SIG-M5 treated with dmso at 0.1 percent for 504 hours (cell line): Measurements from ENCODE around the gene PKDREJ.
"Not testable (repeated sequence)": the region's sequence is repeated elsewhere in the genome, so short reads cannot be mapped to it uniquely, and the experiment has no call there.

Source experiments
- DNase-seq: peaks from one replicate; lab custom pipeline; 2025; ENCODE audit not compliant: unreplicated experiment; lab: John Stamatoyannopoulos, UW

The PKDREJ gene

DNA sequence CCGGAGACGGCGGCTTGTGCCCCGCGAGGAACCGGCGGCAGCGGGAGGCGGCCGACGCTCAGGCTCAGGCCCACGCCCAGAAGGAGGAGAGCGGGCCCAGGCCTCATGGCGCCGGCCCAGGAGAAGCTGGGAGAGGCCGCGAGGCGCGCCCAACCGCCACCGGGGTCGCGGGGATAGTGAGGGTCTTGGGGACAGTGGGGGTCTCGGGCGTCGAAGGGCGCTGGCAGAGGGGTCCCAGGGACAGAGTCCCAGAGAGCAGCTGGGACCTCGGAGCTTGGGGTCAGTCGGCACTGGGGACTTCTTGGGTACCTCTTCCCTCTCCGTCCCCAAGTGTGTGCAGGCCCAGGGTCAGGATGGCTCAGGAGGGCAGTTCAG, at the start of gene PKDREJ:
TSS of gene PKDREJ (minus strand) at position 128 of the 375 bp plus-strand sequence. CDS start at position 107, 21 bp downstream.
- DNase-seq, result no peak

GRCh38 chr22:46312848-46313247, 49.7 kb upstream of the PKDREJ start:
- DNase-seq, result not testable (repeated sequence)

GRCh38 chr22:46312056-46312455, 48.9 kb upstream of the PKDREJ start:
- DNase-seq, result no peak

GRCh38 chr22:46309526-46310085, 46.5 kb upstream of the PKDREJ start:
- no peak for DNase-seq

- no peak for DNase-seq
Observed at GRCh38 chr22:46308283-46308988, 45.3 kb upstream of the PKDREJ start.

- no peak for DNase-seq
Observed at GRCh38 chr22:46303347-46303965, 40.3 kb upstream of the PKDREJ start.

DNA sequence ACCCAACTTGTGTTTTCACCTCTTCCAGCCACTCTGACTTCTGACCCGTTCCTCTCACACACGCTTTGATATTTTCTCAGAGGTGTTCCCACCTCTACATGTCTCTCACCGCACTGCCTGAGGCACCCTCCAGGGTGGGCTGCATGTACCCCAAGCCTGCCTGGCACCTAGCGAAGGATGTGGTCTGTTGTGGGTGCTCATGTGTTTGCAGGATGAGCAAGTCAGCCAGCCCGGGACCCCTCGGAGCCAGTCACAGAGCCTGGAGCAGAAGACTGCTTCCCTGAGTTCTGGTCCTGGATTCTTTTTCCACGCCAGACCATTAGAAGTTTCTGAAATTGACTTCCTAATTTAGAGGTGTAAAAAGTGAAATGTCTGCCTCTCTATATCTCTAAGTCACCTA, 37.3 kb upstream of the PKDREJ start:
- DNase-seq, result no peak

DNA sequence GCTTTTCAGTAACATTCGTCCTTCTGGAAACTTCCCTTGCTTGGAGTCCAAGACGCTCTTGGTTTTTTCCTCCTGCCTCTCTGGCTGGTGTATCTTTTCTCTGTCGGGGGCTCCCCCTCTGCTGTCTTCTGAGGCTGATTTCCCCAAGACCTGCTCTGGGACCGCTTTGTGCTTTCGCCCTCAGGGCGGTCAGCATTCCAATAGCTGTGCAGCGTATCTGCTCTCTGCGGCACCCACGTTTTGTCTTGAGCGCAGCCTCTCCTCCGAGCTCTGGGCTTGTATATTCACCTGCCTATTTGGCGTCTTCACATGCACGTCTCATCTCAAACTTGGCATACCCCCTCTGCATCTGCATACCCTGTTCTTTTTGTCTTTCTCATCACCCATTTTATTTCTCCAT, 36.0 kb upstream of the PKDREJ start:
- no peak for DNase-seq

- DNase-seq, result no peak
Observed at GRCh38 chr22:46297151-46297812, 34.1 kb upstream of the PKDREJ start.

DNA sequence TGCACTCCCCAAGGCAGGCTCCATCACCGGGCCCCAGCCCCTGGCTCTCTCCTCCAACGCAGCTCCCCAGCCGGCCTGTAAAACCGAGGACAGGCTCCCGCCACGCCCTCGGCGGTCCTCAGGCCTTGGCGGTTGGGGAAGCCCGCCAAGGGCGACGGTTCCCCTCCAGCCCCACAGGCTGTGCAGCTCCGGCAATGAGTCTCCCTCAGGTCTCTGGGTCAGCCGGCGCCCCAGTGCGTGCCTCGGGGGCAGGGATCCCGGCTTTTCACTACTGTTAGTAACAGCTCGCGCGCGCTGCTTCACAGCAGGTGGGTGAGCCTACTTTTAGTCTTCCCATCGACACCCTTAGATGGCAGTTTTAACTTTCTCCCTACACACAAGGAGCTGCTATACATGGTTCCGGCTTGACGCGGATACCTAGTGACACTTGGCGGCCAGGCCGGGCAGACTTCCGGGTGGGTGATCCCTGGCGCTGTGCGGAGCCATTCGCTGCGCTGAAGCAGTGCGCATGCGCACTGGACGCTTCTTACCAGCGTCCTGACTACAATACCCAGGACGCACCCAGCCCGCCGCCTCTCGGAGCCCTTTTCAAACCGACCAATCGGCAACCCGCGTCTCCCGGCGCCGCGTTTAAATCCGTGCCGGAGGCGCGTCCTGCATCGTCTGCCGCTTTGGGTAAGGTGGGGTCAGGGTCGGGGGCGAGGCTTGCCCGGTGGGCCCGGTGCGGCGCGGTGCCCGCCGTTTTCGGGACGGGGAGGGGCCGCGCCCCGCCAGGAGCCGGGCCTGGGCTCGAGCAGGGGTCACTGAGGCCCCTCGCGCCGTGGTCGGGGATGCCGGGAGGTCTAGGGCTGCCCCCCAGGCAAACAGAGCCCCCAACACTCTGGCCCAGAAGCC, 33.4 kb upstream of the PKDREJ start, which contains the start of gene GTSE1:
TSS of gene GTSE1 (plus strand) at position 614 of the 894 bp plus-strand sequence. CDS start 531 bp downstream, outside the sequence.
- DNase-seq, result peak; percentile 94

- no peak for DNase-seq
Observed at GRCh38 chr22:46295277-46295971, 32.3 kb upstream of the PKDREJ start.

GRCh38 chr22:46294784-46295183, 31.6 kb upstream of the PKDREJ start:
- DNase-seq, result no peak

- DNase-seq, result peak; percentile 58
Observed at GRCh38 chr22:46293577-46294260, 30.6 kb upstream of the PKDREJ start.

- no peak for DNase-seq
Observed at GRCh38 chr22:46292732-46293131, 29.6 kb upstream of the PKDREJ start.

DNA sequence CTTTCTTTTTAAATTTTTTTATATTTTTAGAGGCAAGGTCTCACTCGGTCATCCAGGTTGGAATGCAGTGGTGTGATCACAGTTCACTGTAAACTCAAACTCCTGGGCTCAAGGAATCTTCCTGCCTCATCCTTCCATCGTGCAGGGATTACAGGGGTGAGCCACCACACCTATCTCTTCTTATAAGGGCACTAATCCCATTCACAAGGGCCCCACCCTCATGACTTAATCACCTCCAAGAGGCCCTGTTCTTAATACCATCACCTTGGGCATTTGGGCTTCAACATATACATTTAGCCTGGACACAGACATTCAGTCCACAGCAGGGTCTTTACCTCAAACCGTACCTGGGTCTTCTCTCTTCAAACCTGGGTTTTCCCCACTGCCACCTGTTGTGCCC, 29.0 kb upstream of the PKDREJ start:
- DNase-seq, result no peak

GRCh38 chr22:46290843-46291785, 28.0 kb upstream of the PKDREJ start:
- DNase-seq, result no peak

GRCh38 chr22:46290121-46290842, 27.1 kb upstream of the PKDREJ start:
- DNase-seq, result no peak
